GM21390 (cell line): ENCODE measurements around the gene ZNF91.
"Not testable (repeated sequence)": the region's sequence is repeated elsewhere in the genome, so short reads cannot be mapped to it uniquely, and the experiment has no call there.

Experiments used
- ATAC-seq: cut with Tn5 transposase; IDR thresholded peaks from one replicate; pipeline ENCODE4 v1.9.1; 2021; ENCODE audit not compliant: unreplicated experiment

The ZNF91 gene

DNA sequence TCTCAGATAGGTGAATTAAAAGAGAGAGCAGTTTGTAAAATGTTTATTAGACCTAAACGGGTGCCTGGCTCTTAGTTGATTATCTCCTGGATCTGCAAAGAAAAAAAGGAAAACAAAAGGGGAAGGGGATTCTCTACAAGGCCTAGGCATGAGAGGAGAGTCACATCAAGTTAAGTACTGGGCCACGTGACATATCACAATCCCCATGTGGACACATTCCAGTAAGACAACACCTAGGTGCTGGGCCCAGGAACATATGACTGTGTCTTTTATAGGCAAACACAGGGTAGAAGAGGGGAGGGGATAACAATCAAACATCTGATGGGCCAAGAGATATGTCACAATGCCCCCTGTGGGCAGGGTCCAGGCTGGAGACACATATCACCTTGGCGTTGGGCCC lies 4.2 kb upstream of the ZNF91 start:
- ATAC-seq: no peak

GRCh38 chr19:23395722-23396117 lies 449 bp upstream of the ZNF91 start:
- ATAC-seq: not testable (repeated sequence)

DNA sequence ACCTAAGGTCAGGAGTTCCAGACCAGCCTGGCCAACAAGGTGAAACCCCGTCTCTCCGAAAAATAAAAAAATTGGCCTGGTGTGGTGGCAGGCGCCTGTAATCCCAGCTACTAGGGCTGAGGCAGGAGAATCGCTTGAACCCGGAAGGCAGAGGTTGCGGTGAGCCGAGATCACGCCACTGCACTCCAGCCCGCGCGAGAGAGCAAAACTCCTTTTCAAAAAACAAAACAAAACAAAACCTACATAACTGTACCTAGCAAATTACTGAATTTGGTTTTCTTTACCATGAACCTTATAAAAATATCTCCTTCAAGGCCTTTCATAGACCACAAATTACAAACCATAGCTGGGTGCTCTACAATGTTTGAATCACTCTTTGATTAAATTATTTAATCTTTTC lies 760 bp downstream of the ZNF91 start:
- ATAC-seq: no peak

- ATAC-seq: no peak
Observed at GRCh38 chr19:23393121-23393520, 2.1 kb downstream of the ZNF91 start.

- no peak for ATAC-seq
Observed at GRCh38 chr19:23391236-23391635, 4.0 kb downstream of the ZNF91 start.

- no peak for ATAC-seq
Observed at GRCh38 chr19:23385404-23385803, 9.9 kb downstream of the ZNF91 start.

GRCh38 chr19:23384858-23385257 lies 10.4 kb downstream of the ZNF91 start:
- no peak for ATAC-seq

DNA sequence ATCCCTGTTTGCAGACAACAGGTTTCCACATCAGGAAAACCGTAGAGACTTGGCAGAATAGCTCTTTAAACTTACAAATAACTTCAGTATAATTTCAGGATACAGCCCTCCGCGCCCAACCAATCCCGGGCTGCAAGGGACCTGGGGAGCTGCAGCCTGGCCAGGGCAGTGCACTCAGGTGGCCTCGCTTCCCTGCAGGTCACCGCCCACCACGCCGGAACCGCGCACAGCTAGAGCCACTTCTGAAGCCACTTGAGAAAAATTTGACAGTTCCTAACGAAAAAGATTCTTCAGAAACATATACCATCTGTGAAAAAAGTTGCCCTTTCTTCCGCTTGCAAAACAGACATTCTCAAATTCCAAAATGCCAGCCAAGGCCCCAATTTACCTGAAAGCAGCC lies 11.1 kb downstream of the ZNF91 start:
- ATAC-seq: no peak

DNA sequence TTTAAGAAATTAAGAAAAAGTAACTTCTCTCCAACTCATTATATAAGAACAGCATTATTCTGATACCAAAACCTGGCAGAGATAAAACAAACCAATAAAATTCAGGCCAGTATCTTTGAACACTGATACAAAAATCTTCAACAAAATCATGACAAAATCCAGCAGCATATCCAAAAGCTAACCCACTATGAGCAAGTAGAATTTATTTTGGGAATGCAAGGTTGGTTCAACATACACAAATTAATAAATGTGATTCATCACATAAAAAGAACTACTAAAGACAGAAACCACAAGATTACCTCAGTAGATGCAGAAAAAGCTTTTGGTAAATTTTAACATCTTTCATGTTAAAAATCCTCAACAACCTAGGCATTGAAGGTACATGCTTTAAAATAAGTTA lies 12.3 kb downstream of the ZNF91 start:
- no peak for ATAC-seq

DNA sequence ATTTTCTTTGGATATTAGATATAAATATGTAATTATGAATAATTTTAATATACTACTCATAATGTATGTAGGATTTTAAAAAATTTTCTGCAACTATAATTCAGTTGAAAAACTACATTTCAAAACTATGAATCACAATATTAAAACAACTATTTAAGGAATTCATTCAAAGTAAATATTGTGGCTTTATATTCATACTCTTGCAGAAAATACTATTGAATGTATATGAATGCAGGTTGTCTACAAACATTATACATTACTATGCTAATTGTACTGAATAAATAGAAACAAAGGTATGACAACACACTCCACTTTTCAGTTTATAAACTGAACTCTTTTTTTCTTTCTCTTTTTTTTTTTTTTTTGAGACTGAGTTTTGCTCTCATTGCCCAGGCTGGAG lies 14.2 kb downstream of the ZNF91 start:
- ATAC-seq: no peak

DNA sequence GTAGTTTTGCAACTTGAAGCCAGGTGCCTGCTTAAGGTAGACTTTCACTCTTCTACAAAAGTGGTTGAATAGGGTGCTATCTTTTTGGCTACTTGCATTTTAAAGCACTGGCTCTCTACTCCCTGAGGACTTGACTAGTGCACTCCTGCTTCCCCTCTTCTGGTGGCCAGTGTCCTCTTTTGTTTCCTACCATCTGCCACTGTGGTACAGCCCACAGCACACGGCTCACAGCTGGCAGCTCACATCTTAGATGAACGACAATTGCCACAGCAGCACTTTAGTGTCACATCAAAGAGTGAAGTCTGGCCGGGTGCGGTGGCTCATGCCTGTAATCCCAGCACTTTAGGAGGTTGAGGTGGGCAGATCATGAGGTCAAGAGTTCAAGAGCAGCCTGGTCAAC lies 15.6 kb downstream of the ZNF91 start:
- ATAC-seq: not testable (repeated sequence)

- no peak for ATAC-seq
Observed at GRCh38 chr19:23378948-23379347, 16.3 kb downstream of the ZNF91 start.

- no peak for ATAC-seq
Observed at GRCh38 chr19:23377276-23377675, 18.0 kb downstream of the ZNF91 start.

DNA sequence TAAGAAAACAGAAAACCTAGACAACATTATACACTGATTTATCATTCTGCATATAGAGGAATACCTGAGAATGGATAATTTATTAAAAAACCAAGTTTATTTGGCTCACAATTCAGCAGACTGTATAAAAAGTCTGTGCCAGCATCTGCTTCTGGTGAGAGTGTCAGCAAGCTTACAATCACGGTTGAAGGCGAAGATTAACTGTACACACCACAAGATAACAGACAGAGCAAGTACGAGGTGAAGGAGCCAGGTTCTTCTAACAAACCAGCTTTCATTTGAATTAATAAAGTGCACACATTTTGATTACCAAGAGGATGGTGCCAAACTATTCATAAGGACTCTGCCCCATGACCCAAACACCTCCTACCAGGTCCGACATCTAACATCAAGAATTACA lies 28.8 kb downstream of the ZNF91 start:
- no peak for ATAC-seq

- ATAC-seq: not testable (repeated sequence)
Observed at GRCh38 chr19:23366031-23366430, 29.2 kb downstream of the ZNF91 start.

- no peak for ATAC-seq
Observed at GRCh38 chr19:23365222-23365621, 30.0 kb downstream of the ZNF91 start.

DNA sequence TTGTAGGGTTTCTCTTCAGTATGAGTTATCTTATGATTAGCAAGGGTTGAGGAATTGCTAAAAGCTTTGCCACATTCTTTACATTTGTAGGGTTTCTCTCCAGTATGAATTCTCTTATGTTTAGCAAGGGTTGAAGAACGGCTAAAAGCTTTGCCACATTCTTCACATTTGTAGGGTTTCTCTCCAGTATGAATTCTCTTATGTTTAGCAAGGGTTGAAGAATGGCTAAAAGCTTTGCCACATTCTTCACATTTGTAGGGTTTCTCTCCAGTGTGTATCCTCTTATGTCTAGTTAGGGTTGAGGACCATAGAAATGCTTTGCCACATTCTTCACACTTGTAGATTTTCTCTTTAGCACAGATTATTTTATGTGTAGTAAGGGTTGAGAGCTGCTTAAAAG lies 33.4 kb downstream of the ZNF91 start:
- ATAC-seq: not testable (repeated sequence)

DNA sequence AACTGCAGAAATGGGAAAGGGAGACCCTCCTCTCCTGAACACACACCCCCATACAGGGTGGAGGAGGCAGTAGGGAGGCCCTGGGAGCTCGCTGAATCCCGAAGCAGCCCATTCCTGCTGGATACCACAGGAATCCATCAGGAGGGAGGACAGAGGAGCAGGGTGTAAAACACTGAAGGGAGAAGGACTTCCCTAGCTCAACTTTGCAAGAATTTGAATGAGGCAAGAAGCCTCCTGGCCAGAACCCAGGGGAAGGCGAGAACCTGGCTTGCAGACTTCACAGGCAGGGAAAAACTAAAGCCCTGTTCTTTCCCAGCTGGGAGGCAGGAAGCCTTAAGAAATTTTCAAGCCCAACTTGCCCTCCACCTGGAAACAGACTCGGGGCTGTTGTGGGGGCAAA lies 43.5 kb downstream of the ZNF91 start:
- no peak for ATAC-seq

GRCh38 chr19:23346696-23347095 lies 48.6 kb downstream of the ZNF91 start:
- ATAC-seq: no peak

DNA sequence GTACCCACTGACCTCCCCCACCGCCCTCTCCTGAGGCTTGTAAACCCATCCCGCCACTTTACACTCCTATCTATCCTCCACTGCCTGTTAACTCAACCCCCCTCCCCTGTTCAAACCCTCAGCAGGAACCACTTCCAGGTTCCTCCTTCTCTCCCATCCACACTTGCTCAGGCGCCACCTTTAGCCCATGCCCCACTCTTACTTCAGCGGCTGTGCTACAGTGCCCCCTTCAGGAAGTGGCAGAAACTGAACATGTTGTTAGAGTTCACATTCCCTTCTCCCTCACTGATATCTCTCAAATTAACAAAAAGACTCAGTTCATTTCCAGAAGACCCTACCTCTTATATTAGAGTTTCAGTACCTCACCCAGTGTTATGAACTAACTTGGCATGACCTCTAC lies 49.4 kb downstream of the ZNF91 start:
- ATAC-seq: no peak

GRCh38 chr19:23343434-23344010 lies 51.7 kb downstream of the ZNF91 start:
- ATAC-seq: no peak

DNA sequence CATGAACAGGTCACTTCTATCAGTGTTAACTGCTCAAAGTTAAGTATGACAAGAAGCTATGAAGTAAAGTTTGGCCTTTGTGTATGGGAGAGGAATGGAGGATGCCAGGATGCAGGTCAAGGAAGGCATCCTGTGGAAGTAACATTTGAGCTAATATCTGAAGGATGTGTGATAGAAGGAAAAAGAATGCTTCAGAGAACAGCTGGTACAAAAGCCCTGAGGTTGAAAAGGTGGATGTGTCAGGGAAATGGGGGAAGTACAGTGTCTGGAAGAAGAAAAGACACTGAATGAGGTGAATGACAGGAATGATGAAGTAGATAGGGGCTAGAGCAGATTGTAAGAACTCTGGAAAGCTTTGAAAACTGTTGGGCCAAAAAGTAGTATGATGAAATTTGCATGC lies 67.1 kb downstream of the ZNF91 start:
- ATAC-seq: no peak

DNA sequence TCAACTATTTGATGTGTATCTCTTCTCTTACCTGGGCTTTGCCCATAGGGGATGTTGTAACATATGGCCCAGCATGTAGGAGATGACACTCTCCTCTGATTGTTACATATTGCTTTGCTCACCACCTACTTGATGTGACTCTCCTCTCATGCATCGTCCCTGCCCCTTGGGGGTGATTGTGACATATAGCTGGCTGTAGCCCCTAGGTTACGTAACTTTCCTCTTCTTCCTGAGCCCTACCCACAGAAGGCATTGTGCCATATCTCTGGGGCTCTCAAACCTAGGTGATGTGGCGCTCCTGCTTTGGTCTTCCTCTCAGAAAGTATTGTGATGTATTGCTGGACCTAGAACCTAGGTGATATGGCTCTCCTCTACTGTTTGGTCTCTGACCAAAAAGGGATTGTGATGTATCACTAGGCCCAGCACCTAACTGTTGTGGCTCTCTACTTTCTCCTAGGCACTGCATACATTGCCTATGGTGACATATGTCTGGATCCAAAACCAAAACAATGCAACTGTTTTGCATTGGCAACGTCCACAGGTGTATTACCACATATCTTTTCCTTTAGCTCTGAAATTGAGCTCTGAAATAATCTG lies 73.2 kb downstream of the ZNF91 start:
- no peak for ATAC-seq
